ENCODE data around the gene PIKFYVE.

DNA sequence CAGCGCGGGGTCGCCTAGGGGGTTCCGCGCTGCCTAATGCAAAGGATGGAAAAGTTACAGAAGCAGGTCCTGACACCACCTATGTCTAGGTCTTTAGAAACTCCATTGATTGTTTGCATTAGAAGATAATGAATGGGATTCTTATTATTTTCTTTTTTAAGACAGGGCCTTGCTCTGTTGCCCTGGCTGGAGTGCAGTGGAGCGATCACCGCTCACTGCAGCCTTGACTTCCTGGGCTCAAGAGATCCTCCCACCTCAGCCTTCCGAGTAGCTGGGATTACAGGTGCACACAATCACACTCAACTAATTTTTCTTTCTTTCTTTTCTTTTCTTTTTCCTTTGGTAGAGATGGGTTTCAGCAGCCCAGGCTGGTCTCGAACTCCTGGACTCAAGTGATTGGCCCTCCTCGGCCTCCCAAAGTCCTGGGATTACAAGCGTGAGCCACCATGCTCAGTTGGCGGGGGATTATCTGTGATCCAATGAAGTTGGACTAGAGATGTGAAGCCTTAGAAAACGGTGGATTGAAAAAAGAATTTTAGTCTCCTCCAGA, 10.4 kb upstream of the PIKFYVE start:
- no peak for TF ChIP-seq POLR2A (IDR thresholded peaks at IDR 0.05; ENCODE audit: low read depth)
- no peak for TF ChIP-seq POLR2AphosphoS5 (IDR thresholded peaks at IDR 0.05)

All from esophagus muscularis mucosa (tissue), 2 donors.